Thyroid gland (tissue), 4 donors: ENCODE measurements around the gene PBX1.

Source experiments
- POLR2A ChIP-seq, 2 donors: fragments of 450-650 bp; IDR thresholded peaks; one replicate each; pipeline ENCODE4 v1.6.1; 2017; ENCODE audit warnings: antibody characterized with exemption in 2 of 2, mild to moderate bottlenecking in 2 of 2, moderate library complexity in 1 of 2
- TF ChIP-seq, protein P1 (sequence below), 6 experiments: fragments of 200-600 bp in 3 of 6; fragments of 450-650 bp in 3 of 6; sonication (generic) in 3 of 6; IDR thresholded peaks; one replicate each; pipeline ENCODE4 v1.5.1; 2016 to 2019; ENCODE audit warnings: antibody characterized with exemption in 6 of 6, mild to moderate bottlenecking in 2 of 6, inconsistent platforms in 1 of 6, moderate library complexity in 1 of 6

DNA sequence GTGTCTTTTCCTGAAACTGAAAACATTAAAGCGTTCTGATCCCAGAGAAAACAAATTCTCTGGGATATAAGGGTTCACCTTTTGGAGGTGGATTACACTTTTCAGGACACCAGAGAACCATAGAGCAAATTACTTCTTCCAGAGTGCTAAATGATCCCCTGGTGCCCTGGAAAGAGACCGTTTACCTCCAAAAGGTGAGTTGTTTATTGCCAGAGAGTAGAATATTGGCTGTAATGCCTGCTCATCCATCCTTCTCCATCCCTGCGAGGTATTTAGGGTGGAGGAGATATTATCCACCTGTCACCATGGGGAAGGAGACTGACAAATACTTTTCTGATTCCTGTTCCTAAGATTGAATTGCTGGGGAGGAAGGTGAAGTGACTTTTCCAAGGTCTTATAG lies 30.4 kb downstream of the PBX1 start:
- TF ChIP-seq, protein P1, sequence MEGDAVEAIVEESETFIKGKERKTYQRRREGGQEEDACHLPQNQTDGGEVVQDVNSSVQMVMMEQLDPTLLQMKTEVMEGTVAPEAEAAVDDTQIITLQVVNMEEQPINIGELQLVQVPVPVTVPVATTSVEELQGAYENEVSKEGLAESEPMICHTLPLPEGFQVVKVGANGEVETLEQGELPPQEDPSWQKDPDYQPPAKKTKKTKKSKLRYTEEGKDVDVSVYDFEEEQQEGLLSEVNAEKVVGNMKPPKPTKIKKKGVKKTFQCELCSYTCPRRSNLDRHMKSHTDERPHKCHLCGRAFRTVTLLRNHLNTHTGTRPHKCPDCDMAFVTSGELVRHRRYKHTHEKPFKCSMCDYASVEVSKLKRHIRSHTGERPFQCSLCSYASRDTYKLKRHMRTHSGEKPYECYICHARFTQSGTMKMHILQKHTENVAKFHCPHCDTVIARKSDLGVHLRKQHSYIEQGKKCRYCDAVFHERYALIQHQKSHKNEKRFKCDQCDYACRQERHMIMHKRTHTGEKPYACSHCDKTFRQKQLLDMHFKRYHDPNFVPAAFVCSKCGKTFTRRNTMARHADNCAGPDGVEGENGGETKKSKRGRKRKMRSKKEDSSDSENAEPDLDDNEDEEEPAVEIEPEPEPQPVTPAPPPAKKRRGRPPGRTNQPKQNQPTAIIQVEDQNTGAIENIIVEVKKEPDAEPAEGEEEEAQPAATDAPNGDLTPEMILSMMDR (IDR thresholded peaks at IDR 0.05), result no peak
- no peak for TF ChIP-seq POLR2A (IDR thresholded peaks at IDR 0.05)
